GM12875 (cell line): ENCODE results near the gene PLXNB3.
"Not testable (repeated sequence)": the region's sequence is repeated elsewhere in the genome, so short reads cannot be mapped to it uniquely, and the experiment has no call there.

Experiments
- H3K4me3 ChIP-seq: one replicate; pipeline ENCODE4 v1.5.1; 2011; ENCODE audit warnings: low read depth, low read length, control low read depth
- TF ChIP-seq, protein P1 (sequence below): IDR thresholded peaks from 2 replicates; pipeline ENCODE4 v1.5.1; 2011; ENCODE audit warnings: low read depth, mild to moderate bottlenecking, control low read depth, inconsistent platforms, low read length, moderate library complexity, borderline replicate concordance; ENCODE audit not compliant: insufficient read depth

The PLXNB3 gene

DNA sequence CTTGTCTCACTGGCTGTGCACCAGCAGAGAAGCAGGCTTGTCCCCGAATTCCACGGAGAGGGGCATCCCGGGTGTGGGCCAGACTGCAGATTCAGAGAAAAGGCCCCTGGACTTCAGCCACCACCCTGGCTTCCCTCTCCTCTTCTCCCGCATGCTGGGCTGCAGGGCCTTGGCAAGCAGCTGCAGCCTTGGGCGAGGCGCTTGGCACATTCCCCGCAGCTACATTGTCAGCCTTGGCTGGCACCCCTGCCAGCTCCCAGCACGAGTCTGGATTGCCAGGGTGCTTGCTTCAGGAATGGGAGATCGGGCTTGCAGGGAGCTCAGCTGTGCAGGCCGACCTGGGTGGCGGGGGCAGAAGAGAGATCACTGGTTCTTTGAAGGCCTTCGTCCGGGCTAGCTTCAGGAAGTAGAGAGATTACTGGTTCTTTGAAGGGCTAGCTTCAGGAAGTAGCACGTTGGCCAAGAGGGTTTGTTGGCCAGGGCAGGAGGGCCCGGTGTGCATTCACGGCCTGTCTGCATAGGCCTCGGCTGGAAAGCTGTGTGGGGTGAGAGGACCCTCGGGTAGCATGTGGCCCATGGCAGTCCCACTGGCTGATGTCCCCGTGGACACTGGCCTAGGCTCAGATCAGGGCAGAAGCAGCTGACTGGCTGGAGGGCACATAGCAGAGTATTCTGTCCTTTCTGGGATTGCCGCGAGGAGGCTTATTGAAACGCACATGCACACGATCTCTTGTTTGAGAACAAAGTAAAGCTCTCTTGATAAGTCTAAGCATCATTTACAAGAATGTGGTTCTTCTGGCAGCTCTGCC, 36.7 kb upstream of the PLXNB3 start:
- TF ChIP-seq, protein P1, sequence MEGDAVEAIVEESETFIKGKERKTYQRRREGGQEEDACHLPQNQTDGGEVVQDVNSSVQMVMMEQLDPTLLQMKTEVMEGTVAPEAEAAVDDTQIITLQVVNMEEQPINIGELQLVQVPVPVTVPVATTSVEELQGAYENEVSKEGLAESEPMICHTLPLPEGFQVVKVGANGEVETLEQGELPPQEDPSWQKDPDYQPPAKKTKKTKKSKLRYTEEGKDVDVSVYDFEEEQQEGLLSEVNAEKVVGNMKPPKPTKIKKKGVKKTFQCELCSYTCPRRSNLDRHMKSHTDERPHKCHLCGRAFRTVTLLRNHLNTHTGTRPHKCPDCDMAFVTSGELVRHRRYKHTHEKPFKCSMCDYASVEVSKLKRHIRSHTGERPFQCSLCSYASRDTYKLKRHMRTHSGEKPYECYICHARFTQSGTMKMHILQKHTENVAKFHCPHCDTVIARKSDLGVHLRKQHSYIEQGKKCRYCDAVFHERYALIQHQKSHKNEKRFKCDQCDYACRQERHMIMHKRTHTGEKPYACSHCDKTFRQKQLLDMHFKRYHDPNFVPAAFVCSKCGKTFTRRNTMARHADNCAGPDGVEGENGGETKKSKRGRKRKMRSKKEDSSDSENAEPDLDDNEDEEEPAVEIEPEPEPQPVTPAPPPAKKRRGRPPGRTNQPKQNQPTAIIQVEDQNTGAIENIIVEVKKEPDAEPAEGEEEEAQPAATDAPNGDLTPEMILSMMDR: no peak
- no peak overlapping the region for H3K4me3 ChIP-seq

DNA sequence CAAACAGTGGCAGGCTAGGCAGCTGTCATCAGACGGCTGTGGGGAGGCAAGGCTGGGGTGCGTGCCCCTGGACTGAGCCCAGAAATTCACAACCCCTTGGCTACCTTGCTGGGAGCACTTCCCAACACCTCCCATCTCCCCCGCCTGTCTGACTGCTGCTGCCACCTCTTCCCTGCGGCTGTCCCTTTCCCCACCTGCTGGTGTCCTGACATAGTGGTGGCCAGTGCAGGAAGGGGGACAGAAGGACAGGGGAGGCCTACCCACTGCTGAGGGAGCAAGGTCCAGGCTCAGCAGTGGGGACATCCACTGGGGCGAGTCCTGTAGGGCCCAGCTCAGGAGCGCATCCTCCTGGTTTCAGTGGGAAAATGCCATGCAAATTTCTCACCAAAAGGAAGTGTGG, 36.0 kb upstream of the PLXNB3 start:
- TF ChIP-seq, protein P1: no peak
- H3K4me3 ChIP-seq: no peak overlapping the region

DNA sequence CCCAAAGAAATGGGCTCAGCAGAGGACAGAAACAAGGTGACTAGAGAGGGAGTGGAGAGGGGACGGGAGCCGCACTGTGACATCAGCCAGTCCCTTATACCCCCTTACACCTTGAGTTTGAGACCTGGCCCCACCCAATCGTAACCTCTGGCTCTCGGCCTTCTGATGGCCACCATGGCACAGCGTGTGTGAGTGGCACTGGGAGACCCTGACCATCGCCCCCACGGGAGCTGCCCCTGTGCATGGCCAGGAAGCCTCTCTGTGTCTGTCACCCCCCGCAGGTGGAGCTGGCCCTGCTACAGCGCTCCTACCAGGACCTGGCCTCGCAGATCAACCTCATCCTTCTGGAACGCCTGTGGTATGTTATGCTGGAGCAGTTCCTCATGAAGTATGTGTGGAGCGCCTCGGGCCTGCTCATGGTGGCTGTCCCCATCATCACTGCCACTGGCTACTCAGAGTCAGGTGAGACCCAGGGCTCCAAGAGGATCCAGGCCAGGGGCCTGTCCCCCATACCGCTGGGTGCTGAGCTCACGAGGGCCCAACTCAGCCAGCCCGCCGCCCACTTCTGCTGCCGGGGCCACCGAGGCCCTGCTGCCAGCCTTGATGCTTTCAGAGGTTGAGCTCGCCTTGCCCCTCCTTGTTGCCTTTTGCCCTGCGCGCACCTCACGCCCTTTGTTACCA, 35.0 kb upstream of the PLXNB3 start:
- TF ChIP-seq, protein P1: no peak
- no peak overlapping the region for H3K4me3 ChIP-seq

DNA sequence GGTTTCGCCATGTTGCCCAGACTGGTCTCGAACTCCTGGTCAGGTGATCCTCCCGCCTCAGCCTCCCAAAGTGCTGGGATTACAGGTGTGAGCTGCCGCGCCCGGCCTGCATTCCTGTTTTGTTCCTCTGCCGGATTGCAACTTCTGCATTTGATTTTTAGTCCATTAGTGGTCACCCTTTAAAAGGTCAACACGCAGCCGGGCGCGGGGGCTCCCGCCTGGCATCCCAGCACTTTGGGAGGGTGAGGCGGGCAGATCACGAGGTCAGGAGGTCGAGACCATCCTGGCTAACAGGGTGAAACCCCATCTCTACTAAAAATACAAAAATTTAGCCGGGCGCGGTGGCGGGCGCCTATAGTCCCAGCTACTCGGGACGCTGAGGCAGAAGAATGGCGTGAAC, 33.9 kb upstream of the PLXNB3 start:
- H3K4me3 ChIP-seq: not testable (repeated sequence)

DNA sequence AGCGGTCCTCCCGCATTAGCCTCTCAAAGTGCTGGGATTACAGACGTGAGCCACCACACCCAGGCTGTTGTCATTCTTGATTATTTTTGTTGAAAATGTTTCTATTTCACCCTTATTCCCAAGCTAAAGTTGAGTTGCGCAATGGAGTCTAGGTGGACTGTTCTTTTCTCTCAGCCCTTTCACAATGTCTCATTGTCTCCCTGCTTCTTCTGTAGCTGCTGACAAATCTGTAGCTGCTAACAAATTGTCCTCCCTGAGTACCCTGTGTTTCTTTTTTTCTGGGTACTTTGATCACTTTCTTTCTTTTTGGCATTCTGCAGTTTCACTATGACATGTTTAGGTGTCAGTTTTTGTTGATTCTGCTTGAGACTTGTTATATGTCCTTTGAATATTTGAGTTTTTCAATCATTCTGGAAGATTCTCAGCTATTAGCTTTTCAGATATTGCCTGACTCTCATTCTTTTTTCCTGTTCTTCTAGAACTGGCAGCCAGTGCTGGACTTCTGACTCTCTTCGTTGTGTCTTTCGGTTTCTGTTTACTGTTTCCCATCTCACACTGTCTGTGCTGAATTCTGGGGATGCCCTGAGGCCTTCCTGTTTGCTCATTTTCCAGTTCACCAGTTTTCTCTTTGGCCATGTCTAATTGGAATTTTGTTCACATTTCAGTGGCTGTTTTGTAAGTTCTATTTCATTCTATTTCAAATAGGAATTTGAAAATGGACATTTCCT, 32.8 kb upstream of the PLXNB3 start:
- H3K4me3 ChIP-seq: no peak overlapping the region
- TF ChIP-seq, protein P1: no peak

DNA sequence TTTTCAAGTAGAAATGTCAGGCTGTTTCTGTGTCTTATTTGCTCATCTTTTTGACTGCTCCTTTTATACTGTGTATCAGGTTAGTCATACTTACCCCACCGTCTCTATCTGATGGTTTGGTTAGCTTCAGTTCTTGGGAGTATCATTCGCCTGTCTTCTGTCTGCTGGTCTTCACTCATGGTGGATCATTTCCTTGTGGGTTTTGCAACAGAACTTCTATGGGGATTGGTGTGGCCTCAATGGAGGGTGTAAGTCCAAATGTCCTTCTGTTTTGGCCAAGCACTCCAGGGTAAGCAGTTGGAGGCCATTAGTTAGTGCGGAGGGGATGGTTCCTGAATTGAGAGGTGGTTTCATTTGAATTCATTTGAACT, 32.2 kb upstream of the PLXNB3 start:
- no peak overlapping the region for H3K4me3 ChIP-seq
- TF ChIP-seq, protein P1: no peak

DNA sequence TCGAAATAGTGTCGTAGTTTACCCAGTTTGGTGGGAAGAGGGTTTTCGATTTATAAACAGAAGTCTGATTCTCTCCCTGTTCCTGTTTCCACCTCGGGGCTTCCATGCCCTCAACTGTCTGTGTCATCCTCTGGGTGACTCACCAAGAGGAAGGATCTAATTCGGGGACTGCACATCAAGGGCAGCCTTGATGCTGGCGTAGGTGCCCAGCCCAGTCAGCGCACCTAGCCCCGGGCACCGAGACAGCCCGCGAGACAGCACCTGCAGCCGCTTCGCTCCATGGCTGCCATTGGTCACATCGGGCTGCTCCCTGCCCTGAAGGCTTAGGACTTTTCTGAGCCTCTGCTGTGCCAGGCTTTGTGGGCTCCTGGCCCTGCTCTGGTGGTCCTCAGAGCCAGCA, 31.6 kb upstream of the PLXNB3 start:
- no peak overlapping the region for H3K4me3 ChIP-seq
- TF ChIP-seq, protein P1: no peak
